ENCODE results near the gene A1CF. TPM values are rescaled to one million over a fixed set of nuclear protein-coding genes. Genes with fewer than 3 reads are reported as not detected.

A1CF gene
- total RNA-seq, 1 experiment from 2014 or later: not detected

GRCh38 chr10:50855015-50855414 is 30.4 kb downstream of the A1CF start:
- Histone ChIP-seq H3K4me1 (replicated peaks; ENCODE audit: insufficient read depth) (peaks cover 6% of the 10 kb centered on the region; the same call in 1 of the 2 replicates), H4K20me1 (ENCODE audit: insufficient read depth) (no peaks in the 10 kb centered on the region), H2AFZ (no peak overlapping the region), H3F3A (ENCODE audit: insufficient read depth, low read depth) (no peaks in the 10 kb centered on the region), H3K4me2 (no peak overlapping the region), H3K9me3 (ENCODE audit: insufficient read depth, low read depth) (0 out of 2 replicates have a peak, but pooled peaks cover 10% of the 10 kb centered on the region), H3K4me3 (no peak overlapping the region), H3K79me2 (ENCODE audit: low read depth) (no peaks in the 10 kb centered on the region), H3K27ac (no peak overlapping the region), H3K36me3 (ENCODE audit: low read depth) (no peaks in the 10 kb centered on the region), H3K27me3 (ENCODE audit: insufficient read depth, low read depth) (no peaks in the 10 kb centered on the region), H3K9me2 (ENCODE audit: insufficient read depth) (0 out of 2 replicates have a peak, but pooled peaks cover 4% of the 10 kb centered on the region)
- POLR2A ChIA-PET (ENCODE audit: unreplicated experiment): no interaction called here
- intact Hi-C loops (cut with micrococcal nuclease; ENCODE audit: unreplicated experiment): no loop called here
- CTCF ChIA-PET: no interaction called here
- no peak for DNase-seq
- TF ChIP-seq EZH2 (IDR thresholded peaks at IDR 0.05; ENCODE audit: low read depth): no peak
- TF ChIP-seq CTCF (conservative IDR thresholded peaks at IDR 0.05): no peak
- BruUV-seq (replicated peaks): no TSS peak

DNA sequence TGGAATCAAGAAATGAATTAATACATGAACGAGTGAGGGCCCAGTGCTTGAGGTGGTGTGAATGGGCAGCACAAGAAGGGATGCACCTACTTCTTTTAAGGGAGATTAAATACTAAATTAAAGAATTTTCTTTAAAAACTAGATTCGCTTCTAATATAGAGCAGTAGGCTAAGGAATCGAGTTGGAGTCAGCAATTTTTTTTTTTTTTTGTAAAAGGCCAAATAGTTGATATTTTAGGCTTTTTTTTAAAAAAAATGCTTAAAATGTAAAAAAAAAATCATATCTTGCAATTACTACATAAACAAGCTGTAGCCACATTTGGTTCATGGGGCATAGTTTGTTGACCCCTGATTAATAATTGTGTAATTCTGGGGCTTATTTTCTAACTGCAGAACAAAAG is 31.9 kb downstream of the A1CF start:
- H2AFZ ChIP-seq: no peak overlapping the region
- no peaks in the 10 kb centered on the region for H3K36me3 ChIP-seq (ENCODE audit: low read depth)
- POLR2A ChIA-PET (ENCODE audit: unreplicated experiment): no interaction called here
- no peak overlapping the region for H3K4me3 ChIP-seq
- H3K4me1 ChIP-seq (replicated peaks; ENCODE audit: insufficient read depth): peaks cover 10% of the 10 kb centered on the region; the same call in 1 of the 2 replicates
- CTCF ChIA-PET: no interaction called here
- H3K9me2 ChIP-seq (ENCODE audit: insufficient read depth): 0 out of 2 replicates have a peak, but pooled peaks cover 4% of the 10 kb centered on the region
- no peak overlapping the region for H3K4me2 ChIP-seq
- intact Hi-C loops (cut with micrococcal nuclease; ENCODE audit: unreplicated experiment): no loop called here
- no peaks in the 10 kb centered on the region for H3K79me2 ChIP-seq (ENCODE audit: low read depth)
- H3K27me3 ChIP-seq (ENCODE audit: insufficient read depth, low read depth): no peaks in the 10 kb centered on the region
- H3K27ac ChIP-seq: no peak overlapping the region
- TF ChIP-seq CTCF (conservative IDR thresholded peaks at IDR 0.05) (no peak), EZH2 (IDR thresholded peaks at IDR 0.05; ENCODE audit: low read depth) (no peak)
- no TSS peak for BruUV-seq (replicated peaks)
- no peaks in the 10 kb centered on the region for H4K20me1 ChIP-seq (ENCODE audit: insufficient read depth)
- no peaks in the 10 kb centered on the region for H3F3A ChIP-seq (ENCODE audit: insufficient read depth, low read depth)
- H3K9me3 ChIP-seq (ENCODE audit: insufficient read depth, low read depth): 0 out of 2 replicates have a peak, but pooled peaks cover 10% of the 10 kb centered on the region
- DNase-seq: no peak

GRCh38 chr10:50851884-50852671 is 33.3 kb downstream of the A1CF start:
- Histone ChIP-seq H3K4me1 (replicated peaks; ENCODE audit: insufficient read depth) (peaks cover 10% of the 10 kb centered on the region; the same call in 1 of the 2 replicates), H2AFZ (no peak overlapping the region), H3K4me3 (no peak overlapping the region), H3F3A (ENCODE audit: insufficient read depth, low read depth) (no peaks in the 10 kb centered on the region), H3K79me2 (ENCODE audit: low read depth) (no peaks in the 10 kb centered on the region), H3K27me3 (ENCODE audit: insufficient read depth, low read depth) (no peaks in the 10 kb centered on the region), H3K36me3 (ENCODE audit: low read depth) (no peaks in the 10 kb centered on the region), H4K20me1 (ENCODE audit: insufficient read depth) (no peaks in the 10 kb centered on the region), H3K27ac (no peak overlapping the region), H3K9me2 (ENCODE audit: insufficient read depth) (0 out of 2 replicates have a peak, but pooled peaks cover 4% of the 10 kb centered on the region), H3K4me2 (no peak overlapping the region), H3K9me3 (ENCODE audit: insufficient read depth, low read depth) (0 out of 2 replicates have a peak, but pooled peaks cover 10% of the 10 kb centered on the region)
- no TSS peak for BruUV-seq (replicated peaks)
- no peak for DNase-seq
- TF ChIP-seq CTCF (conservative IDR thresholded peaks at IDR 0.05): no peak
- no peak for TF ChIP-seq EZH2 (IDR thresholded peaks at IDR 0.05; ENCODE audit: low read depth)
- ChIA-PET CTCF (interaction anchor here (0.6 kb wide), 1 partner anchor 38 kb away, joined by 4 read pairs; no protein-coding TSS in a partner anchor), POLR2A (ENCODE audit: unreplicated experiment) (interaction anchor here (0.6 kb wide), 1 partner anchor 38 kb away, joined by 3 read pairs; no protein-coding TSS in a partner anchor)
- intact Hi-C loops (cut with micrococcal nuclease; ENCODE audit: unreplicated experiment): no loop called here
